GM19467 (cell line): Measurements from ENCODE around the gene INSIG1.

ENCODE experiments used
- ATAC-seq: cut with Tn5 transposase; IDR thresholded peaks from one replicate; pipeline ENCODE4 v1.9.1; 2021; ENCODE audit warnings: mild to moderate bottlenecking, moderate library complexity; ENCODE audit not compliant: unreplicated experiment

INSIG1 gene

GRCh38 chr7:155297517-155298287, at the start of gene INSIG1:
INSIG1 (plus strand) TSS chr7:155297878; CDS start chr7:155298286, 408 bp downstream.
- peak; percentile 61 for ATAC-seq

GRCh38 chr7:155248366-155248756, 49.3 kb upstream of the INSIG1 start:
- no peak for ATAC-seq

DNA sequence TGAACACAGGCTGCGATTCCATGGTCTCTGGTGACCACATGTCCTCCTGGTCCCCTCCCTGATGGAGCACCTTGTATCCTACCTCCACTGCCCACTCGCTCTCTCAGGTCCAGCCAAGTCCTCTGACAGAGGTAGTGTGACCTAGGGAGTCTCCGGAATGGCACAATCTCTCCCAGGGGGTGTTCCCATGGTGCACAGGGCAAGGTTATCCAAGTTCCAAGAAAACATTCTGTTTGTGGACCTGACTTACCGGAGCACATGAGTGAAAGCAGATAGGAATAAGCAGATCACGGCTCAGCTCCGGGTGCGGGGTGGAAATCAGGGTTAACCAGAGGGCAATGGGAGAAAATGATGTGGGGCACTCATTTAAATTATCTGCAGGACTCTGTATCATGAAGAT, 45.8 kb upstream of the INSIG1 start:
- ATAC-seq = no peak

- ATAC-seq = no peak
Observed at GRCh38 chr7:155252444-155252887, 45.2 kb upstream of the INSIG1 start.

GRCh38 chr7:155252892-155253501, 44.7 kb upstream of the INSIG1 start:
- no peak for ATAC-seq

DNA sequence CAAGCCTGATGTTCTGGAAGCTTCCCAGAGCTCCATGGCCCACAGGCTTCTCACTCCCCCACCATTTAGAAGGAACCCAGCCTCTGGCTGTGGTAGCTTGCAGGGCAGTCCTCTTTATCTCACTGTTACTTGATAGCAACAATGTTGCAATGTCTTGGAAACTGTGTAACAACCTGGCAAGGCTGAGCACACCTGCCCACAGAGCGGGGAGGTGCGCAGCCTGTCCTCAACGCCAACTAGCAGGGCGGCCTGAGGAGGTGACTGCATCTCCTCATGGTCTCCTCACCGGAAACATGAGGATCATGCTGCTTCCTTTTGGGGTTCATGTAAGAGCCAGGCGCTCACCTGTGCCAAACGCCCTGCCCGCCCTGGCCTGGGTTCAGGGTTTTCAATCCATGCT, 43.7 kb upstream of the INSIG1 start:
- ATAC-seq = no peak

- ATAC-seq = no peak
Observed at GRCh38 chr7:155255071-155255470, 42.6 kb upstream of the INSIG1 start.

DNA sequence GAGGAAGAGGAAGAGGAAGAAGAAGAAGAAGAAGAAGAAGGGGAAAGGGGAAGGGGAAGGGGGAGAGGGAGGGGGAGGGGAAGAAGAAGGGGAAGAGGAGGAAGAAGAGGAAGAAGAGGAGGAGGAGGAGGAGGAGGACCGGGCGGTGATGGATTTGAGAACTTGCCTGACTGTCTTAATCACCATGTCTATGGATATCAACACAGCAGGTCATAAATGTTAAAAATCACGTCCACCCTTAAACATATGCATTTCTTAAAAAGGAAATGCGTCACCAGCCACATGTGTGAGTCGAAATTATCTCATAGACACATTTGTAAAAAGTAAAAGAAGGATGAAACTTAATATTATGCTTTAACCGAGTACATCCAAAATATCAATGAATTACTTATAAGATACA, 42.1 kb upstream of the INSIG1 start:
- ATAC-seq = no peak

DNA sequence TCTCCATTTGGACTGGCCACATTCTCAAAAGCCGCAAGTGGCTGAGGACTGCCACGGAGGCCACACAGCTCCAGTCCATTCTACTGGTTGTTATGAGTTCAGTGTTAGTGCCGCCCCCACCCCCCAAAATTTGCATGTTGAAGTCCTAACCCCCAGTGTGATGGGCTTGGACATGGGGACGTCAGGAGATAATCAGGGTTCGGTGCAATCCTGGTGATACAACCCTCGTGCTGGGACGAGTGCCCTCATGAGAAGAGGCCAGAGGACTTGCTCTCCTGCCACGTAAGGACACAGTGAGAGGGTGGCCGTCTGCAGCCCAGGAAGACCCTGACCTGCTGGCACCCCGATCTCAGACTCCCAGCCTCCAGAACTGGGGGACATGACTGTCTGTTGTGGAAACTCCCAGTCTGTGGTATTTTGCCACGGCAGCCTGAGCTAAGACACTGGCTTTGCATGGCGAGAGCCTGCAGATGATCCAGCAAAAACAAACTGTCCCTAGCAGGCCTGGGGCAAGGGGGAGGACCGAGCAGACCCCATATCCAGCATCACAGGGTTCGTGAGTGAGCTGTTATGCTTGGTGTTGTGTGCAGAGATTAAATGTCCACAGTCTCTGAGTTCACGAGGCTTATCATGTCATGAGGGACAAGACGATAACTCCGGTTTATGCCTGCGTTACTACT, 41.5 kb upstream of the INSIG1 start:
- no peak for ATAC-seq

DNA sequence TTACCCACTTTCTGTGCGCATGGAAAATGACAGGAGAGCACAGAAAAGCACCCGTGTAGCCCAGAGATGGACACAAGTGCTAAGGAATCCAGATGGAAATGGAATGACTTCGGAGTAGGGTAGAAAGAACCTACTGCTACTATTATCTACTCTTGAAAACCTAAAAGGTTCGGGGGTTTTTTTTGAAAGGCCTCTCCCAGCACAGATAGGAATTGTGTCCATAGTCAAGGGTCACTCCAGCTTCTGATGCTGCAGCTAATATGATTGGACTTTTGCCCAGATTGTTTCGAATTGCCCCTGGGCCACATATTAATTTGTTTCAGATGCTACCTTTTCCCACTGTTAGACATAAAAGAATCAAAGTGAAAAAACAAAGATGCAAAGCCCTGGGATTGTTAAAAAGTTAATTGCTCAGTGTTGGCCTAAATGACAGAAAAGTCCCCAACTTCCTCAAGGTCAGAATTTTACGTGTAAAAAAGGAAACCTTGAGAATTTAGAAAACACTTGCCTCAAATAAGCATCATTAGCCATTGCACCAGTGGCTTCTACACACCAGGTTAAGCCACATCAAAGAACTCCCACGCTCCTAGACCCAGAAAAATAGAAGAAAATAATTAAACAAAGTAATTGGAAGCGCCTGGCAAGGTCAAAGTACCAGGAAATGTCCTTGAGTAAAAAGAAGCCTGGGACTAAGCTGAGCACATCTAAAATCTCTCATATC, 40.8 kb upstream of the INSIG1 start:
- ATAC-seq = no peak

DNA sequence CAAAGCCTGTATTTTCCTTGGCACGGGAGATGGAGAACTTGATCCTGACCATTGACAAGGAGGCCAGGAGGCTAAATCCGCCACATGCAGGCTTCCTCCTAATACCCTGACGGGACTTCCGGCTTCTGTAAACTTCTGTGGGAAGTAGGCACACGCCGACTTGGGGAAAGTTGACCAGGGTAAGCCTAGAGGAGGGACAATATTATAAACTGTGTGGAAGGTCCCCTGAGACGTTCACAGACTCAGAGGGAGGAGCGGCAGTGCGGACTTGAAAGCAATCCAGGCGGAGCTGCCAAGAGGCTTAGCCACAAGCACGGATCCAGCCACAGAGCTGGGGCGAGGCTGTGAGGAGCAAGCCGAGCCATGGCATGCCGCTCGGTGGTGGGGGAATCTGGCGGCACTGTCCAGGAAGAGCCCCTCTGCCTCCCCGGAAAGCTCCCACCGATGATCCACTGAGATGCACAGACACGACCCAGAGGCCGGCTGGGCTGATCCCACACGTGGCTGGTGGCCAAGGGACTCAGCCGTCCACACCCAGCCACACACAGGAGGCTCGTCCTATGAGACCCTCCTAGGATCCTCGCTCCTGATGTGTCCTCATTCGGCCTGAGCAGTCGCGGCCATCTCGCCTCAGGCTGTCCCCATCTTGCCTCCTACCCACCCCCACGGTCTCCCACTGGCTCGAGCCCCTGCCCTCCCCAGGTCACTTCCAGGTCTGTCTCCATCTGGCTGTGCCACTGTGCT, 40.0 kb upstream of the INSIG1 start:
- ATAC-seq = no peak

DNA sequence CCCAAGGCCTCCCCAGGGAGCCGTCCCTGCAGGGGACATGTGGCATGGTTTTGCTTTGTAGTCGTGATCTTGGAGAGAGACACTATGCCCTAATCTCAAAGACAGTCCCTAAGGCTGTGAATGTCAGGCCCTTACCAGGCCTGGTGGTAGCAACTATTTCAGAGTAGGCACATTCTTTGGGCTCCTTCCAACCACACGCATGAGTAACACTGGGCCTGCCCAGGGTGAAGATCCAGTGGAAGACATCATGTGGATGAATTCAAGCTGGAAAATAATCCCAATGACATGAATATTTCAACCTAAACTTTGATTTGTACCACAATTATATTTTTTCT, 39.5 kb upstream of the INSIG1 start:
- ATAC-seq = no peak

DNA sequence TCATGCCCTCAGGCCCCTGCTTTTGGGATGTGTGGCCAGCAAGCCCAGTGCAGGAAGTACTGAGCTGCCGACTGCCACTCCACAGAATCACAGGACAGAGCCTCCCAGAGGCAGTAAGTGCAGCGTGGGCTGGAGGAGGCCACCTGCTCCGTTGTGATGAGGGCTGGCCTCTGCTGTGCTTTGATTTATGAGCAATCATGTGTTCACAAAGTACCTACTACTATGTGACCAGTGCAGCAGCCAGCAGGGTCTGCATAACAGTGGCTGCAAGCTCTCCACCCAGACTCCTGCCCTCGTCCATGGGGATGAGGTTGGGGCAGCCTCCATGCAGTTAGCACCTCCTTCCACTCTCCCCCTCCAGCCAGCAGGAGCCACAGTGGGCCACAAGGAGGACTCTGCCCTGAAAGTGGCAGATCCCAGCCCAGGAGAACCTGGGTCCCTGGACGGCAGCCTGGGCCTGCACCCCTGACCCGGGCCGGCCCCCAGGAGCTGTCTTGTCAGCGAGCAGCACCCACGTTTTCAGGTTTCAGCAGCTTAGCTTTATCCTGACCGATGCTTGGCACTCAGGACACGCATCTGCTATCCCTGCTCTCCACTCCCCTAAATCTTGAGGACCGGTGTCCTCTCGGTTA, 37.7 kb upstream of the INSIG1 start:
- ATAC-seq = no peak

DNA sequence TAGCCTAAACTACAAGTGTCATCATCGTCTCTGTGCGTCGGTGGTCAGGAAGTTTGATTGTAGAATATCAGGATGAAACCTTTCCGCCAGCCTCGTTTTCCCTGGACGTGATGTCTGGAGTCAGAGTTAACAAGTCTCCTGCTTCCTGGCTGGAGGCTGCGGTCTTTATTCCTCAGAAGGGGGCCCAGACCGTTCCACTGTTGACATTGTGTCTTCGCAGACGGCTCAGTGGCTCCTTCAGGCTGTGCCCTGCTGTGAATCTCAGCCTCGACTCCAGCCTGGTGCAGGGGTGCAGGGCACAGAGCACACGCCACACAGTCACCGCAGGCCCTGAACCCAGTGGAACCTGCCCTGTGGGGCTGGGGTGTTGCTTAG, 37.2 kb upstream of the INSIG1 start:
- no peak for ATAC-seq

- ATAC-seq = no peak
Observed at GRCh38 chr7:155261031-155261985, 36.4 kb upstream of the INSIG1 start.

DNA sequence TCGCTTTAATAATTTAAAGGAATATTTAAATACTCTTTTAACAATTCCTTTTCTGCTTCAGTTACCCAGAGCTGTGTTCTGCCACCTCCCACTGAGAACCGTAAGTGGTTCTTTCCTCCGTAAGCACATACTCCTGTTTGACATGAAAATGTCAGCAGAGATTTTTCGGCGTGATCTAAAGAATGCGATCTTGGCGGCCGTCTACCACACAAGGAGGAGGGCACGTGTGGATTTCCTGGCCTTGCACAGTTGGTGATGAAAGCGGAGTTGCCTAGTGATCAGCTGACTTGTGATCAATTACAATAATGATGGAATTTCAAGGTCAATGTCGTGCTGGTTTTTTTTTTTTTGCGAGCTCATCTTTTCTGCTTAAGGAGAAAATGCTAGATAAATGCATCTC, 35.6 kb upstream of the INSIG1 start:
- no peak for ATAC-seq

GRCh38 chr7:155263051-155263450, 34.6 kb upstream of the INSIG1 start:
- ATAC-seq = no peak

DNA sequence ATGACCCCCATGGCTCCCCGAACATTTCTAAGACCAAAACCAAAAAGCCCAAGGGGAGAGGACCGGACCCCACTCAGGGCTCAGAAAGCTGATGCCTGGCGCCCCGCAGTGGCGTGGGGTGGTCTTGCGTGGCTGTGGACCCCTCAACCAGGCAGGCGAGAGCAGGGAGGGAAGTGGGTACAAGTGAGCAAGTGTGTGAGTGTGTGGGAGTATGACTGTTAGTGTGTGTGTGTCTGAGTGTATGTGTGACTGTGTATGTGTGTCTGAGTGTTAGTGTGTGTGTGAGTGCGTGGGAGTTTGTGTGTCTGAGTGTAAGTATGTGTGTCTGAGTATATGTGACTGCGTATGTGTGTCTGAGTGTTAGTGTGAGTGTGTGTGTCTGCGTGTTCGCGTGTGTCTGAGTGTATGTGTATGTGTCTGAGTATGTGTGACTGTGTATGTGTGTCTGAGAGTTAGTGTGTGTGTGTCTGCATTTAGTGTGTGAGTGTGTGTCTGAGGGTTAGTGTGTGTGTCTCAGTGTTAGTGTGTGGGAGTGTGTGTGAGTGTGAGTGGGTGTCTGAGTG, 34.0 kb upstream of the INSIG1 start:
- ATAC-seq = no peak

DNA sequence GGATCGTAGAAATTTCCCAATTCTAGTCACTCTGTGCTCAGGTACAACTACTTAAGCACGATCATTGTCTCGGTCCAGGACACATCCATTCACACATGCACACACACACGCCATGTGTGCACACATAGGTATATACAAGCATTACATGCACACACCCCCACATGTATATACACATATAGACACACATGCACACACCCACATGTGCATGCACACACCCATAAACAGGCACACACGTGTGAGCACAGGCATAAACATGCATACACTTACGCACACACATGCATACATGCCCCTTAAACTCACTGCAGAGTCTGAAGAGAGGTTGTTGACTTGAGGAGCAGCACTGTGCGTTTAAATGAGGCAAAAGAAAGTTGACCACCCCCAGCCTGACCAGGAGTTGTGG, 32.5 kb upstream of the INSIG1 start:
- ATAC-seq = no peak
